MM.1S (cell line): ENCODE data around the gene ADAM21.
"Not testable (repeated sequence)": the region's sequence is repeated elsewhere in the genome, so short reads cannot be mapped to it uniquely, and the experiment has no call there.

Experiments used
- EZH2 ChIP-seq: fragments of 300-600 bp; sonication (generic); optimal IDR thresholded peaks from 2 replicates; pipeline ENCODE3; 2017; ENCODE audit warnings: low read depth, mild to moderate bottlenecking, antibody characterized with exemption, low read length, mixed read lengths
- EZH2phosphoT487 ChIP-seq: fragments of 300-600 bp; sonication (generic); IDR thresholded peaks from 2 replicates; pipeline ENCODE4 v1.6.1; 2018; ENCODE audit warnings: antibody characterized with exemption, low read length
- TF ChIP-seq, protein P1 (sequence below): fragments of 300-600 bp; sonication (generic); IDR thresholded peaks from 2 replicates; pipeline ENCODE4 v1.5.1; 2016; ENCODE audit warnings: antibody characterized with exemption, low read length, mixed read lengths

- TF ChIP-seq, protein P1, sequence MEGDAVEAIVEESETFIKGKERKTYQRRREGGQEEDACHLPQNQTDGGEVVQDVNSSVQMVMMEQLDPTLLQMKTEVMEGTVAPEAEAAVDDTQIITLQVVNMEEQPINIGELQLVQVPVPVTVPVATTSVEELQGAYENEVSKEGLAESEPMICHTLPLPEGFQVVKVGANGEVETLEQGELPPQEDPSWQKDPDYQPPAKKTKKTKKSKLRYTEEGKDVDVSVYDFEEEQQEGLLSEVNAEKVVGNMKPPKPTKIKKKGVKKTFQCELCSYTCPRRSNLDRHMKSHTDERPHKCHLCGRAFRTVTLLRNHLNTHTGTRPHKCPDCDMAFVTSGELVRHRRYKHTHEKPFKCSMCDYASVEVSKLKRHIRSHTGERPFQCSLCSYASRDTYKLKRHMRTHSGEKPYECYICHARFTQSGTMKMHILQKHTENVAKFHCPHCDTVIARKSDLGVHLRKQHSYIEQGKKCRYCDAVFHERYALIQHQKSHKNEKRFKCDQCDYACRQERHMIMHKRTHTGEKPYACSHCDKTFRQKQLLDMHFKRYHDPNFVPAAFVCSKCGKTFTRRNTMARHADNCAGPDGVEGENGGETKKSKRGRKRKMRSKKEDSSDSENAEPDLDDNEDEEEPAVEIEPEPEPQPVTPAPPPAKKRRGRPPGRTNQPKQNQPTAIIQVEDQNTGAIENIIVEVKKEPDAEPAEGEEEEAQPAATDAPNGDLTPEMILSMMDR, result not testable (repeated sequence)
- not testable (repeated sequence) for TF ChIP-seq EZH2phosphoT487, EZH2
Observed at GRCh38 chr14:70426555-70426954, 25.4 kb upstream of the ADAM21 start.
